K562 (cell line): ENCODE data around the gene MEFV. TPM values are rescaled to one million over a fixed set of nuclear protein-coding genes. Genes with fewer than 3 reads are reported as not detected.

ENCODE experiments used
- ARID3A ChIP-seq: IDR thresholded peaks from 2 replicates; pipeline ENCODE4 v1.6.1; 2012; ENCODE audit warnings: low read depth, low read length, improper control_type of control experiment, borderline replicate concordance
- ATF1 ChIP-seq, 2 experiments: fragments of 450-650 bp in 1 of 2; IDR thresholded peaks; 2 replicates each; pipeline ENCODE4 v1.6.1; 2016; ENCODE audit warnings: missing compliant biosample characterization in 1 of 2, missing genetic modification characterization in 1 of 2
- E2F5 ChIP-seq: sonication (generic); formaldehyde crosslinking; IDR thresholded peaks from 2 replicates; pipeline ENCODE4 v1.8.0; 2022; ENCODE audit warnings: mild to moderate bottlenecking, missing genetic modification reagents
- EP300 ChIP-seq: IDR thresholded peaks from 2 replicates; pipeline ENCODE4 v1.6.1; 2012; ENCODE audit warnings: low read length, improper control_type of control experiment
- HNRNPLL ChIP-seq: fragments of 200-400 bp; formaldehyde crosslinking; IDR thresholded peaks from 2 replicates; pipeline ENCODE4 v1.6.1; 2017; ENCODE audit warnings: low read length, low read depth, mild to moderate bottlenecking; ENCODE audit not compliant: poor library complexity, severe bottlenecking
- KAT7 ChIP-seq: sonication (generic); formaldehyde crosslinking; IDR thresholded peaks from 2 replicates; pipeline ENCODE4 v1.8.0; 2022; ENCODE audit warnings: missing genetic modification reagents, mild to moderate bottlenecking, borderline replicate concordance
- NBN ChIP-seq: fragments of 450-650 bp; IDR thresholded peaks from 2 replicates; pipeline ENCODE4 v1.6.1; 2016; ENCODE audit warnings: low read depth, mild to moderate bottlenecking
- PHF8 ChIP-seq: fragments of 200-600 bp; sonication (generic); IDR thresholded peaks from 2 replicates; pipeline ENCODE4 v1.6.1; 2012; ENCODE audit warnings: mixed run types, mild to moderate bottlenecking, inconsistent platforms, low read length, moderate library complexity, borderline replicate concordance
- POU5F1 ChIP-seq: fragments of 150-350 bp; IDR thresholded peaks from 2 replicates; pipeline ENCODE4 v1.6.1; 2014; ENCODE audit warnings: borderline replicate concordance, low read length, low read depth, mild to moderate bottlenecking; ENCODE audit not compliant: partially characterized antibody
- SP1 ChIP-seq: sonication (generic); formaldehyde crosslinking; IDR thresholded peaks from 2 replicates; pipeline ENCODE4 v1.8.1; 2022; ENCODE audit warnings: mild to moderate bottlenecking, missing genetic modification reagents
- ZNF511 ChIP-seq: sonication (generic); formaldehyde crosslinking; IDR thresholded peaks from 2 replicates; pipeline ENCODE4 v1.8.0; 2022; ENCODE audit warnings: mild to moderate bottlenecking, missing genetic modification reagents
- ZNF583 ChIP-seq: fragments of 250-450 bp; sonication (Bioruptor Pico); IDR thresholded peaks from 2 replicates; pipeline ENCODE4 v1.4.0; 2020
- ZNF75A ChIP-seq: fragments of 450-650 bp; formaldehyde crosslinking; IDR thresholded peaks from 2 replicates; pipeline ENCODE4 v1.4.0; 2020; ENCODE audit warnings: mild to moderate bottlenecking
- ZNF76 ChIP-seq: fragments of 250-450 bp; sonication (Bioruptor Pico); IDR thresholded peaks from 2 replicates; pipeline ENCODE4 v1.4.0; 2020; ENCODE audit warnings: mild to moderate bottlenecking, moderate library complexity, borderline replicate concordance
- polyA plus RNA-seq, 8 experiments: library from polyadenylated mRNA; depleted of rRNA in 4 of 8; stranded (reverse) in 5 of 8; unstranded in 3 of 8; fragments of >200 nt; fragmentation: Nextera tagmentation in 2 of 8; fragmentation: Illumina TruSeq in 1 of 8; extraction: Ambion mirVana in 2 of 8; extraction: Trizol in 1 of 8; gene quantifications; 2 replicates each; pipeline versions ENCODE4 v1.2.1 to v1.2.3, GENCODE V29; 2011 to 2014; ENCODE audit warnings: inconsistent platforms in 1 of 8, missing spikeins in 1 of 8
- total RNA-seq, 7 experiments: library from RNA; depleted of rRNA in 6 of 7; stranded (reverse); fragments of >200 nt in 6 of 7; fragmentation: Illumina TruSeq in 2 of 7; extraction: Trizol in 2 of 7; gene quantifications; 2 replicates each; pipeline versions ENCODE4 v1.2.1 to v1.2.3, GENCODE V29; 2011 to 2021; ENCODE audit warnings: low replicate concordance in 1 of 7

The MEFV gene
- total and polyA plus RNA-seq, 9 of the 15 experiments (the other 6 are each of a cell fraction or from before 2014, with no cell fraction given) = 0.14 TPM; not detected in 8

GRCh38 chr16:3234857-3235561, 21.4 kb downstream of the MEFV start, which contains the start of gene ZNF200 (continued):
- TF ChIP-seq ARID3A = no peak
- peak; percentile 66 for TF ChIP-seq HNRNPLL
- no peak for TF ChIP-seq ZNF583
- TF ChIP-seq SP1 = peak; percentile 72
- 0 out of 2 replicates have a peak, but pooled peaks have one; percentile 37 for TF ChIP-seq KAT7 (CRISPR knock-in tag)
- TF ChIP-seq EP300 = 0 out of 2 replicates have a peak, but pooled peaks have one; percentile 4
- TF ChIP-seq ZNF75A (CRISPR knock-in tag) = no peak
- TF ChIP-seq POU5F1 = no peak
- TF ChIP-seq ATF1 (CRISPR knock-in tag; IDR thresholded peaks at IDR 0.05) = peak; percentile 75
- TF ChIP-seq ATF1 (tag; IDR thresholded peaks at IDR 0.05) = peak; percentile 99
- 0 out of 2 replicates have a peak, but pooled peaks have one; percentile 24 for TF ChIP-seq E2F5
- TF ChIP-seq NBN = peak; percentile 100
- TF ChIP-seq ZNF76 = peak; percentile 60; the same call in 1 of the 2 replicates
- TF ChIP-seq PHF8 = peak; percentile 91; the same call in 1 of the 2 replicates
- peak; percentile 42; the same call in 1 of the 2 replicates for TF ChIP-seq ZNF511 (CRISPR knock-in tag)
